NCI-H748 (cell line): ENCODE results near the gene ADGRG6.

Experiments used
- DNase-seq: peaks from one replicate; lab custom pipeline; 2025; ENCODE audit not compliant: unreplicated experiment; lab: John Stamatoyannopoulos, UW

ADGRG6 gene

DNA sequence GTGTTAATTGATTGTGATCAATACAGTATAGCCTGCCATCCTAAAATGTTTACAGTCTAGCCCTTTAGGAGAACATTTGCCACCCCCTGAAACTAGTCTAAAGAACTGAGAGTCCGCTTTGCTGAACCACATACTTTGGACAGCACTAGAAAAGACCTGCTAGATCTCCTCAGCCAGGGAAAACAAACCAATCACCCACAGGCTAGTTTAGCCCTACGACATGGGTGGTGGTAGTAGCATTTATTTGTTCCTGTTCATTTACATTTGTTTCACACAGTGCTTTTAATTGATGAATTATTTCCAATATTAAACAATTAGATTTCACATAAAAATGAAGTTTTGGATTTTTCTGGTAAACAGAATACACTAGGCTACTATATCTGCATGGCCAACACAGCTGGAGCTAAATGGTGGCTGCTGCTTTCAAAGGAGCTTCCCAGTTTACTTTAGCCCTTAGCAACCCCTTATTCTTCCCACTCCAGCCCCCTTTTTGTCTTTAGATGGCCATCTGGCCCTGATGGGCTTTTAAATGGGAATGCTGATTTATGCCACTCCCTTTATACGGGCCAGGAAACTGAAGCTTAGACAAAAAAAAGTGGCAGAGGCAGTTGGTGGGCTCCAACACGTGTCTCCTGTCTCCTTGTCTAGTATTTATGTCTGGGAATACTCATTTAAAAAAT is 72.4 kb downstream of the ADGRG6 start:
- DNase-seq = peak; percentile 75

DNA sequence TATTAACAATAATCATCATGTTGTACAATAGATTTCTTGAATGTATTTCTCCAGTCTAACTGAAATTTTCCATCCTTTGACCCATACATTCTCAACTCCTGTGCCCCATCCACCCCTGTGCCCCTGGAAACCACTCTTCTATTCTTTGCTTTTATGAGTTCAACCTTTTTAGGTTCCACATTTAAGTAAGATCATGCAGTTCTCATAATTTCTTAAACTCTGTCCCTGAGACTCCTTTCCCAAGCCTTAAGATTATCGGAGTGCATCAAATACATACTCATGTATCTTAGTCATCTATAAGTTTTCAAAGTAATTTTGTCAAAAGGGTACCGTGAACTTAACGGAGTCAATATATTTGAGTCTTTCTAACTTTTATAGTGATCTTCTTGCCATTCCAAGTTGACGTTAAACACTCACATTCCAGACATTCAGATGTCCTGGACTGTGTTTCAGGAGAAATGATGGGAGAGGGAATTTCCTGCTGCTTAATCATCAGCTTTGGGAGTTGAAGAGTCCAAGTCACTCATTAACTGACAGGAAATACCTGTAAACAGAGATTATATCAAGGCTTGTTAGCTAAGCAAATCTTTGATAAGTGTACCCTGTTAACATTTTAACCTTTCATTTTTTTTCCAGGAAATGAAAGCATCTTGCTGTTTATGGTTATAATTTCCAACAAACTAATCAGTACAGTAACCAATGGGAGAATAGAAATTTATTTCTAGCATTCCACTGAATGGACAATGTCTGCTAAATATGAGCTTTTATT is 73.3 kb downstream of the ADGRG6 start:
- peak; percentile 16 for DNase-seq

- peak; percentile 5 for DNase-seq
These were observed 74.3 kb downstream of the ADGRG6 start for GRCh38 chr6:142376115-142376514.

DNA sequence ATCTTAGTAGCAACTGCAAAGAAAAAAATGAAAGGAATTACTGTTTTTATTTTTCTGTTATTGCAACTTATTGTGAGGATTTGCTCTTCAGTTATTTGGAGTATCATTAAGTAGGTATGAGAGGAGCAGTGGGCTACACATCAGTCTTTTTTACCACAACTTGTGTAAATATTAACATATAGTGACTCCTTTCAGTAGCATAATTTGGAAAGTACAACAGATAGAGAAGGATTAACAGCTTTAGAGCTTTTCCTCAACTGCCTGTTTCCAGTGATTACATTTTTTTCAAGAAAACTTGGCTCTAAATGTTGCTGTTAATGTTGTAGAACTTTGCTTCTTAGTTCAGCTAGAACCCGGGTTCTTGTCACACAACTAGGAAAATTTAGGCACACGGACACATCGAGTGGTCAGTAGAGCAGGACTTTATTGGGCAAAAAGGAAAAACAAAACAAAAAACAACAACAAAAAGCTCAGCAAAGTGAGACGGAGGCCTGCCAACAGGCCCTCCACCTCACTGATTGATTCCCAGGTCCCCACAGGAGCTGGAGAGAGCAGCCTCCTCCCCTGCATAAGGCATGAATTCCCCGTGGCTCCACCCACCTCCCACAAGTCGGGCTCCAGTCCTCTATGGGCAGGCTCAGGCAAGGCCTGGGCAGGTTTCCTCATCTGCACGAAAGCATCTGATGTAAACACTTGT is 75.1 kb downstream of the ADGRG6 start:
- DNase-seq = peak; percentile 47

- no peak for DNase-seq
These were observed 75.7 kb downstream of the ADGRG6 start for GRCh38 chr6:142377497-142377848.

- DNase-seq = peak; percentile 64
These were observed 76.5 kb downstream of the ADGRG6 start for GRCh38 chr6:142378138-142378875.

DNA sequence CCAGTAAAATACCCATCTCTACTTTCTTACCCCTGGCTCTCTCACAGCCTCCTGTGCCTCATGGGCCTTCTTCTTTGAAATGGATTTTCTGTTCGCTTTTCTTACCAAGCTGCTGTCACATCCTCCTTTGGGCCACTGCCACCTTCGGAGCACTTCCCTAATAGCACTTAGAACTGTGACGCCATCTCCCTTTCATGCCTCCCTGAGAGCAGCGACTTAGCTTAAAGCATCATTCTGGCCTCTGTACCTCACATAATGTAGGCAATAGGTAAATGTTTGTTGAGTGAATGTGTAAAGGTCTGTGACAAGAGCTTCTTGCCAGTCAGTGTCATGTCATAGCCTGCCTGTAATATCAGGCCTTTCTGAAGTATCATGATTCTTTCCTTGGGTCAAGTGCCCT is 78.8 kb downstream of the ADGRG6 start:
- no peak for DNase-seq

DNA sequence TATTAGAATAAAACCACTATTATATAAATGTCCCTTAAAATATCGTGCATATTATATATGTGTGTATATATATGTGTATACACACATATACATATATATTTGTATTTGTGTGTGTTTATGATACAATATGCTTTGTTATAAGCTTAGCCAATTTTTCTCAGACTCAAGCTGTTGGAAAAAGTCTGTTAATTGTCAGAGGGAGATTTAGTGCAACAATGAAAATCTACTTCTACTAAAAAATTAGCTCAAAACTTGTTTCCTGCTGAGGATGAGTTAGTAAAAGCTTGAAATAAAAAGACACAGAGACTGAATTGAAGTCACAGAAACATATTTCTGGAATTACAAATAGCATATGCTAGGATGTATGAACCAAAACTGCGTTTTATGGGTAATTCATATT is 79.4 kb downstream of the ADGRG6 start:
- no peak for DNase-seq

DNA sequence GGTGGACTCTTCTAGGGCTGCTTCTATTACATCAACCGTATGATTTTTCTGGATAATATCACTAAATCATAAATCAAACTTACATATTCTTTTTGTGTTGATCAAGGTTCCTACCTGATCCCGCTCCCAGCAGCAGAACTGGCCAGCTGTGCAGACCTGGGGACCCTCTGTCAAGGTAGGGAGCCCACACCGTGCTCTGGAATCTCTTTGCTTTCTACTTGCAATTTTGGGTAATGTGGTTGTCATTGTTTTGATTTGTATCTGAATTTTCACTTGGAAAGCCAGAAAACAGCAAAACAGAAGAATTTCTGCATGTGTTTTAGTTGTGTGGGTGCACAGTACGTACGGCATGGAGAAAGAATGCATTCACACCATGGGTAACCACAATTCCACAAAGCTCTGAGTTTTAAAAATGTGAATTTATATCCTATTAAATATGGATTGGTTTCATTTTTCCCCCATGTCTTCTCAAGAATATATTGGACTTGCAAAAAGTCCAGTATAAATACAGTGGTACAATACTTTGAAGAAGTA is 80.1 kb downstream of the ADGRG6 start:
- no peak for DNase-seq

DNA sequence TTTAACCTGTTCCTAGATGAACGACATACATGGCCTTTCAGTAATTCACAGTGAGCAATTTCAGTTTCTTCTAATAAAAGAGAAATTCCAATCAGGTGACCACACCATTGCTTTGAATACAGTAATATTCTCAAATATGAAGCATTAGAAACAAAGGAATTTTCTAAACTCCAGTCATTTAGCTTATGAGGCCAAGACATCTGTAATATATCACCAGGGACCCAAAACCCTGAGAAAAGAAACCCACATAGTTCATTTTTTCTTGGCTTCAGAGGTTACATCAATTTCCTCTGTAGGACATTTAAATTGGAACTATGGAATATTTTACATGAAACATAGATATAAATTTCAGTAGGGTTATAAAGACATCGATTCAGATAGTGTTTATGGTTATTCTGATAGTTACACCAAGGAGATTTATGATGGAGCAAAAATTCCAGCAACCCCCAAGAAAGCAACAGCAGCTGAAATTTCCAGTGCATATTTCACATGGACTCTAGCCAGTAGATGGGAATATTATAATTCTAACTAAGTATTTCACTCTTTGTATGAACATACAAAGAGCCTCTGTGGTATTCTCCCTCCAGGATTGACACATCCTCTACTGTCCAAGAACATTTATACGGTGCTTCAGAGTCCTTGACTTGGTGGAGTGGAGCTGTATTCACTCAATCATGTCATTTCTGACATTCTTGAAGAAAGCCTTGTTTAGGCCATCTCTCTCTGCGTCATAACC is 82.9 kb downstream of the ADGRG6 start:
- no peak for DNase-seq

DNA sequence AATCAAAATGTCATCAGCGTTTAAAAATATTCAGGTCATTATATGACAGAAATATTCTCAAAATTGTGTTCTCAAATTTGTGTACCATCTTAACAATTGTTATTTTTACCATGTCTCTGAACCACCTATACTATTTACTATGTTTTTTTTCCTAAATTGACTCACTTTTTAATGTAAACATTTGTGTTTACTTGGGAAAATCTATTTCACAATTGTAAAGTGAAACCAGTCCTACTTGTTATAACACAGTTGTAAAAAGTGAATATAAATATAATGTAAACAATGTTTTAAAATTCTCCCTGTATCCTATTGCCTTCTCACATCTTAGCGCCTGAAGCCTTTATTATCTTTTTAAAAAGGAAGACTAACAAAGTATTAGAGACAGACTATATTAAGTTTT is 83.5 kb downstream of the ADGRG6 start:
- no peak for DNase-seq

DNA sequence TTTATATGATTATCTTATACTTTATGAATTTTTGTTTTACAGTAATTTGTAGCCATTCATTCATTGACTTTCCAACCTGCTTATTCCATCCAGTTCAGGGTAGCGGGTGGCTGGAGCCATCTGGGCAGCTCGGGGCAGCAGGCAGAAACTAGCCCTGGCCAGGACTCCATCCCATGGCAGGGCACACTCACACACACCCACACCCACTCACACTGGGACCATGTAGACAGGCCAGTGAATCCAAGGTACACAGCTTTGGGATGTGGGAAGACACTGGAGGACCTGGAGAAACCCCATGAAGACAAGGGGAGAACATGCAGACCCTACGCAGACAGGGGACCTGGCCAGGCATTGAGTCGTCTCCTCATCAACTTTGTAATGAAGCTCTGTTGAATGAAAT is 84.8 kb downstream of the ADGRG6 start:
- DNase-seq = no peak

GRCh38 chr6:142387997-142388815 is 86.4 kb downstream of the ADGRG6 start:
- DNase-seq = peak; percentile 26

- DNase-seq = no peak
These were observed 93.5 kb downstream of the ADGRG6 start for GRCh38 chr6:142395266-142395665.

GRCh38 chr6:142395768-142396231 is 94.0 kb downstream of the ADGRG6 start:
- DNase-seq = no peak

DNA sequence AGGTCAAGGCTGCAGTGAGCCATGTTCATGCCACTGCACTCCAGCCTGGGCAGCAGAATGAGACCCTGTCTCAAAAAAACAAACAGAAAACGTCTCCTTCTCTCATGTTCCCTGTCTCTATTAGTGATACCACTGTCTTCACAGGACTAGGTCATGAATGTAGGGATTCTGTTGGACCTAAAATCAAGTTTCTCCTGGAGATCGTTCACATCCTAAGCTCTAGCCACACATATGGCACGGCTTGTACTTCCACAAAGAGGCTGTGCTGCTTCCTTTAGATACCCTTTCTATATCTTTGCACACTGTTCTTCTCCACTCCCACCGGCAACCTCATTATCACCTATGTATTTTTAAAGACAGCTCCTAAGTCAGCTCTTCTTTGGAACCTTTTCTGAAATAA is 96.5 kb downstream of the ADGRG6 start:
- DNase-seq = no peak

GRCh38 chr6:142399739-142400138 is 97.9 kb downstream of the ADGRG6 start:
- no peak for DNase-seq

GRCh38 chr6:142400495-142400894 is 98.7 kb downstream of the ADGRG6 start:
- DNase-seq = no peak

- DNase-seq = no peak
These were observed 100.0 kb downstream of the ADGRG6 start for GRCh38 chr6:142401838-142402237.

GRCh38 chr6:142404751-142405150 is 102.9 kb downstream of the ADGRG6 start:
- DNase-seq = no peak
